HepG2 (cell line): Measurements from ENCODE around the gene PLLP. TPM values are rescaled to one million over a fixed set of nuclear protein-coding genes. Genes with fewer than 3 reads are reported as not detected.

Experiments used
- CREM ChIP-seq, 2 experiments: sonication (generic) in 1 of 2; formaldehyde crosslinking in 1 of 2; IDR thresholded peaks; 2 replicates each; pipeline versions ENCODE4 v1.4.0 to v1.6.1; 2016 to 2020; ENCODE audit warnings: antibody characterized with exemption in 1 of 2, mild to moderate bottlenecking in 1 of 2, missing genetic modification reagents in 1 of 2
- DR1 ChIP-seq: sonication (generic); formaldehyde crosslinking; IDR thresholded peaks from 2 replicates; pipeline ENCODE4 v1.8.0; 2021; ENCODE audit warnings: mild to moderate bottlenecking, missing genetic modification reagents, inconsistent platforms
- ELF1 ChIP-seq: sonication (generic); formaldehyde crosslinking; IDR thresholded peaks from 2 replicates; pipeline ENCODE4 v1.4.0; 2020; ENCODE audit warnings: missing genetic modification reagents
- ERF ChIP-seq: IDR thresholded peaks from 2 replicates; pipeline ENCODE4 v1.6.1; 2018; ENCODE audit warnings: missing biosample characterization, missing genetic modification reagents
- EZH2 ChIP-seq: conservative IDR thresholded peaks from 2 replicates; pipeline ENCODE4 v1.6.1; 2012; ENCODE audit warnings: mild to moderate bottlenecking, low read depth, low read length, moderate library complexity
- ISL2 ChIP-seq: sonication (generic); formaldehyde crosslinking; IDR thresholded peaks from 2 replicates; pipeline ENCODE4 v1.5.0; 2020; ENCODE audit warnings: missing genetic modification reagents
- MED8 ChIP-seq: sonication (generic); formaldehyde crosslinking; IDR thresholded peaks from 2 replicates; pipeline ENCODE4 v1.8.1; 2023; ENCODE audit warnings: mild to moderate bottlenecking, missing genetic modification reagents; ENCODE audit not compliant: insufficient replicate concordance
- MYNN ChIP-seq: sonication (generic); formaldehyde crosslinking; IDR thresholded peaks from 2 replicates; pipeline ENCODE4 v1.4.0; 2020; ENCODE audit warnings: mild to moderate bottlenecking, low read depth, missing genetic modification reagents
- NFATC3 ChIP-seq: sonication (generic); formaldehyde crosslinking; IDR thresholded peaks from 2 replicates; pipeline ENCODE4 v1.5.1; 2020; ENCODE audit warnings: mild to moderate bottlenecking, missing genetic modification reagents
- NFYC ChIP-seq: IDR thresholded peaks from 2 replicates; pipeline ENCODE4 v1.6.1; 2016; ENCODE audit warnings: missing genetic modification reagents, missing compliant biosample characterization
- POLR2G ChIP-seq: fragments of 200-400 bp; formaldehyde crosslinking; IDR thresholded peaks from 2 replicates; pipeline ENCODE4 v1.6.1; 2018; ENCODE audit warnings: mild to moderate bottlenecking, low read depth, low read length, moderate library complexity
- RNF2 ChIP-seq: fragments of 450-650 bp; conservative IDR thresholded peaks from 2 replicates; pipeline ENCODE4 v1.6.1; 2016; ENCODE audit warnings: low read depth
- SETDB1 ChIP-seq: sonication (generic); formaldehyde crosslinking; IDR thresholded peaks from 2 replicates; pipeline ENCODE4 v1.5.1; 2020; ENCODE audit warnings: missing genetic modification reagents, mild to moderate bottlenecking, borderline replicate concordance
- SIX1 ChIP-seq: sonication (generic); formaldehyde crosslinking; IDR thresholded peaks from 2 replicates; pipeline ENCODE4 v1.4.0; 2020; ENCODE audit warnings: missing genetic modification reagents, borderline replicate concordance
- ZNF24 ChIP-seq: fragments of 450-650 bp; IDR thresholded peaks from 2 replicates; pipeline ENCODE4 v1.6.1; 2017; ENCODE audit warnings: antibody characterized with exemption, mild to moderate bottlenecking
- ZNF280B ChIP-seq: sonication (generic); formaldehyde crosslinking; IDR thresholded peaks from 2 replicates; pipeline ENCODE4 v1.5.0; 2020; ENCODE audit warnings: missing genetic modification reagents, mild to moderate bottlenecking, borderline replicate concordance
- ZNF34 ChIP-seq: sonication (generic); formaldehyde crosslinking; IDR thresholded peaks from 2 replicates; pipeline ENCODE4 v1.4.0; 2020; ENCODE audit warnings: mild to moderate bottlenecking, missing genetic modification reagents, borderline replicate concordance
- ZNF350 ChIP-seq: sonication (generic); formaldehyde crosslinking; IDR thresholded peaks from 2 replicates; pipeline ENCODE4 v1.4.0; 2020; ENCODE audit warnings: mild to moderate bottlenecking, low read depth, missing genetic modification reagents, borderline replicate concordance
- ZNF484 ChIP-seq: sonication (generic); formaldehyde crosslinking; IDR thresholded peaks from 2 replicates; pipeline ENCODE4 v1.5.1; 2020; ENCODE audit warnings: mild to moderate bottlenecking, low read depth, missing genetic modification reagents, borderline replicate concordance
- ZNF619 ChIP-seq: sonication (generic); formaldehyde crosslinking; IDR thresholded peaks from 2 replicates; pipeline ENCODE4 v1.4.0; 2020; ENCODE audit warnings: mild to moderate bottlenecking, missing genetic modification reagents
- ZNF770 ChIP-seq: sonication (generic); formaldehyde crosslinking; IDR thresholded peaks from 2 replicates; pipeline ENCODE4 v1.5.0; 2020; ENCODE audit warnings: mild to moderate bottlenecking, missing genetic modification reagents
- ZNF792 ChIP-seq: IDR thresholded peaks from 2 replicates; pipeline ENCODE4 v1.6.1; 2016
- ZSCAN9 ChIP-seq: IDR thresholded peaks from 2 replicates; pipeline ENCODE4 v1.6.1; 2016; ENCODE audit warnings: borderline replicate concordance
- polyA plus RNA-seq, 8 experiments: library from polyadenylated mRNA; depleted of rRNA in 3 of 8; stranded (reverse) in 7 of 8; unstranded in 1 of 8; fragments of >200 nt; fragmentation: Illumina TruSeq in 4 of 8; extraction: Trizol in 4 of 8; gene quantifications; 2 replicates each; pipeline versions ENCODE4 v1.2.1 to v1.2.3, GENCODE V29; 2011 to 2016; ENCODE audit warnings: low read depth in 4 of 8, missing spikeins in 1 of 8, mixed read lengths in 1 of 8; ENCODE audit not compliant: insufficient read depth in 1 of 8
- total RNA-seq, 5 experiments: library from RNA; depleted of rRNA; stranded (reverse); fragments of >200 nt; fragmentation: Illumina TruSeq; extraction: Trizol; gene quantifications; 2 replicates each; pipeline ENCODE4 v1.2.3, GENCODE V29; 2016; ENCODE audit warnings: low read depth in 1 of 5
- TF ChIP-seq, protein P1 (sequence below): IDR thresholded peaks from 2 replicates; pipeline ENCODE4 v1.6.1; 2016; ENCODE audit warnings: mild to moderate bottlenecking, missing biosample characterization, missing genetic modification reagents
- TF ChIP-seq, protein P2 (sequence below): sonication (generic); formaldehyde crosslinking; IDR thresholded peaks from 2 replicates; pipeline ENCODE4 v1.4.0; 2020; ENCODE audit warnings: mild to moderate bottlenecking, missing genetic modification reagents, borderline replicate concordance

Gene PLLP
- total and polyA plus RNA-seq, 2 of the 13 experiments (the other 11 are each of a cell fraction or from before 2014, with no cell fraction given), result 60.6 to 127 TPM

DNA sequence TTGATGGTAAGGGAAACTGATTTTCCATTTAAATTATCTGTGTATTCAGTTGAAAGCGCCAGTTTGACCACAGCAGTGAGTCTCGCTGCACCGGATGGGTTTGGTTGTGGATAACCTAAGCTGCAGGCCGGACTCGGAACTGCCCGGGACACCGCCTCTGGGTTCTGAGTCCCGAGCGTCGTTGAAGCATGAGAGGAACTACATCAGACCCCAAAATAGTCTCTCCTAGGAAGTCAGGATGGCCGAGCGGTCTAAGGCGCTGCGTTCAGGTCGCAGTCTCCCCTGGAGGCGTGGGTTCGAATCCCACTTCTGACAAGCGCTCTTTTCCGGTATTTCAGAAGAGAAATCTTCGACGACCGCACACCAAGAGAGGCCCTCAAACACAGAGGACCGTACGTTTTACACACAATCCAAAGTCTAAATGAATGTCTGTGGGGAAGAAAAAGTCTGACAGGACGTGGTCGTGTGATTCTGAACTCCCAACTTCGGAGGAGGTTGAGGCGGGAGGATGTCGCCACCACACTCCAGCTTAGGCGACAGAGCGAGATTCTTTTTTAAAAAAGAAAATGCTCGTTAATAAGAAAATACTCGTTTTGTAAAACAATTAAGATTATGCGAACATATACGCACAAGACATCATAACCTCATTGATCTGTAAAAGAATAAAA lies 15.4 kb upstream of the PLLP start (continued):
- TF ChIP-seq ZNF619 (CRISPR knock-in tag) (peak; percentile 86; the same call in 1 of the 2 replicates), ZSCAN9 (peak; percentile 69; the same call in 1 of the 2 replicates), MYNN (CRISPR knock-in tag) (peak; percentile 73; the same call in 1 of the 2 replicates), ZNF484 (no peak), SETDB1 (no peak), POLR2G (no peak), ZNF350 (CRISPR knock-in tag) (peak; percentile 87), ISL2 (CRISPR knock-in tag) (peak; percentile 82), ZNF770 (CRISPR knock-in tag) (peak; percentile 84), ZNF24 (peak; percentile 100), MED8 (CRISPR knock-in tag) (peak; percentile 14), DR1 (CRISPR knock-in tag) (peak; percentile 61), NFYC (CRISPR knock-in tag) (no peak; the same call in 1 of the 2 replicates), NFATC3 (CRISPR knock-in tag) (peak; percentile 62; the same call in 1 of the 2 replicates), ZNF792 (CRISPR knock-in tag) (peak; percentile 94), ZNF280B (no peak), RNF2 (no peak; the same call in 1 of the 2 replicates), SIX1 (CRISPR knock-in tag) (peak; percentile 68; the same call in 1 of the 2 replicates), ZNF34 (CRISPR knock-in tag) (no peak), ERF (peak; percentile 91), EZH2 (no peak), CREM (IDR thresholded peaks at IDR 0.05) (no peak; the same call in 1 of the 2 replicates), CREM (CRISPR knock-in tag; IDR thresholded peaks at IDR 0.05) (no peak), ELF1 (CRISPR knock-in tag) (peak; percentile 88)
- TF ChIP-seq, protein P1, sequence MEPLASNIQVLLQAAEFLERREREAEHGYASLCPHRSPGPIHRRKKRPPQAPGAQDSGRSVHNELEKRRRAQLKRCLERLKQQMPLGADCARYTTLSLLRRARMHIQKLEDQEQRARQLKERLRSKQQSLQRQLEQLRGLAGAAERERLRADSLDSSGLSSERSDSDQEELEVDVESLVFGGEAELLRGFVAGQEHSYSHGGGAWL (CRISPR knock-in tag), result no peak; the same call in 1 of the 2 replicates
- TF ChIP-seq, protein P2, sequence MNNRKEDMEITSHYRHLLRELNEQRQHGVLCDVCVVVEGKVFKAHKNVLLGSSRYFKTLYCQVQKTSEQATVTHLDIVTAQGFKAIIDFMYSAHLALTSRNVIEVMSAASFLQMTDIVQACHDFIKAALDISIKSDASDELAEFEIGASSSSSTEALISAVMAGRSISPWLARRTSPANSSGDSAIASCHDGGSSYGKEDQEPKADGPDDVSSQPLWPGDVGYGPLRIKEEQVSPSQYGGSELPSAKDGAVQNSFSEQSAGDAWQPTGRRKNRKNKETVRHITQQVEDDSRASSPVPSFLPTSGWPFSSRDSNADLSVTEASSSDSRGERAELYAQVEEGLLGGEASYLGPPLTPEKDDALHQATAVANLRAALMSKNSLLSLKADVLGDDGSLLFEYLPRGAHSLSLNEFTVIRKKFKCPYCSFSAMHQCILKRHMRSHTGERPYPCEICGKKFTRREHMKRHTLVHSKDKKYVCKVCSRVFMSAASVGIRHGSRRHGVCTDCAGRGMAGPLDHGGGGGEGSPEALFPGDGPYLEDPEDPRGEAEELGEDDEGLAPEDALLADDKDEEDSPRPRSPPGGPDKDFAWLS (CRISPR knock-in tag), result 0 out of 2 replicates have a peak, but pooled peaks have one; percentile 66
